ENCODE results near the gene LMOD2.

- TF ChIP-seq CTCF (conservative IDR thresholded peaks at IDR 0.05; ENCODE audit: low read depth, low read length): no peak
- no peak for TF ChIP-seq EZH2 (IDR thresholded peaks at IDR 0.05; ENCODE audit: low read length, unreplicated experiment)
Measured at GRCh38 chr7:123681561-123681960, 25.9 kb downstream of the LMOD2 start.
